Measurements from ENCODE around the gene SRSF7.
"Not testable (repeated sequence)": the region's sequence is repeated elsewhere in the genome, so short reads cannot be mapped to it uniquely, and the experiment has no call there.

Gene SRSF7

DNA sequence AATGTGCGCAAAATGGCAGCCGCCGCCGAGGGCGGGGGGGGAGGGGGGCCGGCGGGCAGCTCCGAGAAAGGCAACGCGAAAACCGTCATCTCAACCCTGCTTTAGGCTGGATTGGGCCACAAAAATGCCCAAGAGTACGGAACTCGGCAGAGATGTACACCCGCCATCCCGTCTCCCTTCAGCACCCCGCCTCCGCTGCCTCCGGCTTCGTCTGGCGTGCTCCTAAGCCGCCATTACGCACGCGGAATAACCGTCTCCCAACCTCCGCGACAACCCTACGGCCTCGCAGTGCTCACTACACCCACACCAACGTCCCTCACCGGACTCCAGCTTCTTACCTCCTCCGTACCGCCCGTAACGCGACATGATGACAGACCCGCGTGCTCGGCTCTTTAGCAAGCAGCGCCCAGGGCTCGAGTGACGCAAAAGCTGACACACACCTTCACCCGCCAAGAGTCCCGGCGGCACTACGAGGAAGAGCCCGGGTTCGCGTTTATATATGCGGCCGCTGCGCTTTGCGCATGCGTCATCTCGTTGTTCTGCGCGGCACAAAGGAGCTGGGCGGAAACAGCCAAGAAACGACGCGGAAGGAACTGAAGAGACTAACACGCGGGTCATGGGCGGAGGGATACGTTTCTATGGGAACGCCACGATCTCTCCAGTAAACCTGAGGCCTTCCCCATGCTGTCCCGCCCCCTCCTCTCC is at the start of gene SRSF7:
SRSF7 (minus strand) TSS at position 471 of the 705 bp plus-strand sequence; CDS start at position 366, 105 bp downstream.
- Histone ChIP-seq H3K9me3 (ENCODE audit: low read depth, low read length) (no peaks in the 10 kb centered on the region), H3K4me3 (peak within 1 kb of the TSS; percentile 92), H3K9ac (ENCODE audit: insufficient read length) (peak within 1 kb of the TSS; percentile 97), H3K27ac (peak within 1 kb of the TSS; percentile 94), H3K36me3 (ENCODE audit: insufficient read depth, low read length) (peaks cover 42% of the 10 kb centered on the region)
- peak; percentile 100 for TF ChIP-seq POLR2AphosphoS5 (IDR thresholded peaks at IDR 0.05; ENCODE audit: borderline replicate concordance, low read depth, low read length)
- TF ChIP-seq FOXP2 (optimal IDR thresholded peaks at IDR 0.05; ENCODE audit: control extremely low read depth, extremely low read length, insufficient read depth), result no peak
- TF ChIP-seq EZH2 (IDR thresholded peaks at IDR 0.05), result no peak
- DNase-seq (ENCODE audit: low read depth, low spot score), result peak; percentile 99

DNA sequence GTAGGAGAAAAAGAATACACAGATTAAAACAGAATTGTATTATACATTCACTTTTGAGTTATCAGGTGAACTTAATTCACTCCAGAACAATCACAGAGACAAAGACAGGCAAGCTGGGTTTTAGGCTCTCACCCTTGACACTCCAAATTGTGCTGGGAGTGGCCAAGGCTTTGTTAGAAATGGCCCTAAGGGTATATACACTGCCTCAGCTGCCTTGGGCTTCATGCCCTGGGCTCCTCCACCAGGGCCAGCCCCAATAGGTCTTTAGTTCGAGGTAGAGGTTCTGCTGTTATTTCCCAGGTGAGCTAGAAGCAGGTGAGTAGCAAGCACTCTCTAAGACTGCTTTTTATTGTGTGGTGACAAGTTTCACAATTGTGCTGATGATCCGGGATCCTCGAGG is 46.8 kb upstream of the SRSF7 start:
- DNase-seq (ENCODE audit: low read depth, low spot score), result no peak
- Histone ChIP-seq H3K27ac (no peak overlapping the region), H3K36me3 (ENCODE audit: insufficient read depth, low read length) (no peaks in the 10 kb centered on the region; the same call in 1 of the 2 replicates), H3K9ac (ENCODE audit: insufficient read length) (no peak overlapping the region), H3K9me3 (ENCODE audit: low read depth, low read length) (no peaks in the 10 kb centered on the region), H3K4me3 (no peak overlapping the region)
- TF ChIP-seq POLR2AphosphoS5 (IDR thresholded peaks at IDR 0.05; ENCODE audit: borderline replicate concordance, low read depth, low read length) (no peak), FOXP2 (optimal IDR thresholded peaks at IDR 0.05; ENCODE audit: control extremely low read depth, extremely low read length, insufficient read depth) (no peak), EZH2 (IDR thresholded peaks at IDR 0.05) (no peak)

DNA sequence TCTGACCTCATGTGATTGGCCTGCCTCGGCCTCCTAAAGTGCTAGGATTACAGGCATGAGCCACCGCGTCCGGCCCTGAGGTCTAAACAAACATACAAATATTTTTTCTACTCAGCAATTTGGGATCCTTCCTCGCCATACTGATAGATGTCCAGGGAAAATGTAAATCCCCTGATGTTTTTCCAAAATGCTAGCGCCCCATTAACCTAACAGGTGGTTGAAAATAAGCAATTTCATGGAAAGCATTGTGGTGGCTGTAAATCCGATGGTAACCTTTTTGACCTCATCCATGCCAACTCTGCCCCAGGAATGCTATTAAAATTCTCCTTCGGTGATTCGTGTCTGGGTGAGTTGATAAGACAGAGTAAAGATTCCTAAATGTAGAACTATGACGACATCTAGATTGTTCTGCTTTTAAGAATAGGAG is 46.1 kb upstream of the SRSF7 start:
- Histone ChIP-seq H3K4me3 (no peak overlapping the region), H3K27ac (no peak overlapping the region), H3K36me3 (ENCODE audit: insufficient read depth, low read length) (no peaks in the 10 kb centered on the region; the same call in 1 of the 2 replicates), H3K9me3 (ENCODE audit: low read depth, low read length) (no peaks in the 10 kb centered on the region), H3K9ac (ENCODE audit: insufficient read length) (no peak overlapping the region)
- DNase-seq (ENCODE audit: low read depth, low spot score), result no peak
- TF ChIP-seq EZH2 (IDR thresholded peaks at IDR 0.05), result no peak
- TF ChIP-seq POLR2AphosphoS5 (IDR thresholded peaks at IDR 0.05; ENCODE audit: borderline replicate concordance, low read depth, low read length), result no peak
- TF ChIP-seq FOXP2 (optimal IDR thresholded peaks at IDR 0.05; ENCODE audit: control extremely low read depth, extremely low read length, insufficient read depth), result no peak

DNA sequence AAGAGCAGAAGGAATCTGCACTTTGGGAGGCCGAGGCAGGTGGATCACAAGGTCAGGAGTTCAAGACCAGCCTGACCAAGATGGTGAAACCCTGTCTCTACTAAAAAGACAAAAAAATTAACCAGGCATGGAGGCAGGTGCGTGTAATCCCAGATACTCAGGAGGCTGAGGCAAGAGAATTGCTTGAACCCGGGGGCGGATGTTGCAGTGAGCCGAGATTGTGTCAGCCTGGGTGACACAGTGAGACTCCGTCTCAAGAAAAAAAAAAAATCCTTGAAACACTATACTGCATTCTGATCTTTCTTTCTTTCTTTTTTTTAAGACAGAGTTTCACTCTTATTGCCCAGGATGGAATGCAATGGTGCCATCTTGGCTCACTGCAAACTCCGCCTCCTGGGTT is 43.9 kb upstream of the SRSF7 start:
- DNase-seq (ENCODE audit: low read depth, low spot score), result not testable (repeated sequence)

DNA sequence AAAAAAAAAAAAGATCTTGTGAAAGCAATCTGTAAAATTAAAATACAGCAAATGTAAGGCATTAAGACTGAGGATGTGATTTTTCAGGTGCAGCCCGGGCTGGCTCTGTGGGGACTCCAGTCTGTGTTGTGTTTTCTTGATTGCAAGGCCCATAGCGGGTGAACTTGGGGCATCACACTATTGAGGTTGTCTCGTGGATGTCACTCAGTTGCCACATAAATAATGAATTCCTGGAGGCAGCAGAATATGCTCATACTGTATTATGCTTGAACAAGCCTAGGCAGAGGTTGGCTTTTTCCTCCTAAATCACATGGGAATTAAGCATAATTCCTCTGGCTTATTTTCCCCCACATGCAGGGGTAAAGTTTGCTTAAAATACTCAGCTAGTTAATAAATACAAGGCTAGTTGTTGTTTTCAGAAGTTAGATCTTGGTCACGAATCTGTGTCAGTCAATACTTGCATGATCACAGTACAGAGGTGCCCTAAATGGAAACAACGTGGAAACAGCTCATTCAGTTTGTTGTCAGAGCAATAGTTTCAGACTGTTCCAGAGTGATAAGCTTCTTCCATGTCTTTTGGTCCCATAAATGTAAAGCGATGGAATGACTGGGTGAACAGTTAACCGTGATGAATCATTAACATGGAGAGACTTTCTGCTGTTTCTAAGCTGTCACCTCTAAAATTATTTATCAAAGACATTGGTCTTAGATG is 43.2 kb upstream of the SRSF7 start:
- Histone ChIP-seq H3K4me3 (no peak overlapping the region), H3K36me3 (ENCODE audit: insufficient read depth, low read length) (no peaks in the 10 kb centered on the region; the same call in 1 of the 2 replicates), H3K9ac (ENCODE audit: insufficient read length) (no peak overlapping the region), H3K27ac (no peak overlapping the region), H3K9me3 (ENCODE audit: low read depth, low read length) (no peaks in the 10 kb centered on the region)
- no peak for DNase-seq (ENCODE audit: low read depth, low spot score)
- TF ChIP-seq FOXP2 (optimal IDR thresholded peaks at IDR 0.05; ENCODE audit: control extremely low read depth, extremely low read length, insufficient read depth) (no peak), POLR2AphosphoS5 (IDR thresholded peaks at IDR 0.05; ENCODE audit: borderline replicate concordance, low read depth, low read length) (no peak), EZH2 (IDR thresholded peaks at IDR 0.05) (no peak)

More for the DNA sequence above, 43.9 kb upstream of the SRSF7 start:
- H3K36me3 ChIP-seq (ENCODE audit: insufficient read depth, low read length); H3K9me3 ChIP-seq (ENCODE audit: low read depth, low read length); H3K9ac ChIP-seq (ENCODE audit: insufficient read length); H3K27ac ChIP-seq; H3K4me3 ChIP-seq: not testable (repeated sequence)

DNA sequence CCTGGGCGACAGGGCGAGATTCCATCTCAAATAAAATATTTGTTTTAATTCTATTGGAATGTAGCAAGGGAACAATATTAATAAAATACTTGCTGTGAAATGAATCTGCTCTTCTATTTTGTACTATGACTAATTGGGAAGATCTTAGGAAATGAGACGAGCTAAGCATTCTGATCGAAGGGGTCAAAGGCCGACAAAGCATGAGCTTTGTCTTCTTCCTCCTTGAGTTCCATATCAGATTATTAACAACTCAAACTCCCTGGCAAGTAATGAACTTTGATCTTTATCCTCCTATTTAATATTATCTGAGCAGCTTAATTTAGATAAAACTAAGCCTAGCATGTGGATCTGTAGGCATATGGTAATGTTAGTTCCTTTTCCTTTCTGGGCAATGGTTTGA is 42.4 kb upstream of the SRSF7 start:
- no peak overlapping the region for H3K4me3 ChIP-seq
- TF ChIP-seq POLR2AphosphoS5 (IDR thresholded peaks at IDR 0.05; ENCODE audit: borderline replicate concordance, low read depth, low read length) (no peak), EZH2 (IDR thresholded peaks at IDR 0.05) (no peak), FOXP2 (optimal IDR thresholded peaks at IDR 0.05; ENCODE audit: control extremely low read depth, extremely low read length, insufficient read depth) (no peak)
- H3K9me3 ChIP-seq (ENCODE audit: low read depth, low read length), result no peaks in the 10 kb centered on the region
- no peak overlapping the region for H3K27ac ChIP-seq
- DNase-seq (ENCODE audit: low read depth, low spot score), result no peak
- no peak overlapping the region for H3K9ac ChIP-seq (ENCODE audit: insufficient read length)
- no peaks in the 10 kb centered on the region; the same call in 1 of the 2 replicates for H3K36me3 ChIP-seq (ENCODE audit: insufficient read depth, low read length)

DNA sequence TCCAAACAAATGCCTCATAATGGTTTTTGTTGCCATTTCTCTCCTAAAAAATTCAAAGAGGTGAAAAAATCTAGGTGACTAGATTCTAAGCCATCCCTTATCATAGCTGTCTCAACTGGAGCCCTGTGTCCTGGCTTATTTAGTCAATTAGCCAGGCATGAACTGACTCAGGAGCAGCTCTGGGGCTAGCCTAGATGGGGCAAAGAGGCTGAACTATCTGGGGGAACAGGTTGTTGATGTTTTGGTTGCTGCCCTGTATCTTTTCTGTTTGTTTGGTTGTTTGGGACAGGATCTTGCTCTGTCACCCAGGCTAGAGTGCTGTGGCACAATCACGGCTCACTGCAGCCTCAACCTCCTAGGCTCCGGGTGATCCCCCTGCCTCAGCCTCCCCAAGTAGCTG is 41.6 kb upstream of the SRSF7 start:
- Histone ChIP-seq H3K9ac (ENCODE audit: insufficient read length) (no peak overlapping the region), H3K9me3 (ENCODE audit: low read depth, low read length) (no peaks in the 10 kb centered on the region), H3K27ac (no peak overlapping the region), H3K4me3 (no peak overlapping the region), H3K36me3 (ENCODE audit: insufficient read depth, low read length) (no peaks in the 10 kb centered on the region)
- TF ChIP-seq FOXP2 (optimal IDR thresholded peaks at IDR 0.05; ENCODE audit: control extremely low read depth, extremely low read length, insufficient read depth) (no peak), POLR2AphosphoS5 (IDR thresholded peaks at IDR 0.05; ENCODE audit: borderline replicate concordance, low read depth, low read length) (no peak), EZH2 (IDR thresholded peaks at IDR 0.05) (no peak)
- DNase-seq (ENCODE audit: low read depth, low spot score), result no peak

DNA sequence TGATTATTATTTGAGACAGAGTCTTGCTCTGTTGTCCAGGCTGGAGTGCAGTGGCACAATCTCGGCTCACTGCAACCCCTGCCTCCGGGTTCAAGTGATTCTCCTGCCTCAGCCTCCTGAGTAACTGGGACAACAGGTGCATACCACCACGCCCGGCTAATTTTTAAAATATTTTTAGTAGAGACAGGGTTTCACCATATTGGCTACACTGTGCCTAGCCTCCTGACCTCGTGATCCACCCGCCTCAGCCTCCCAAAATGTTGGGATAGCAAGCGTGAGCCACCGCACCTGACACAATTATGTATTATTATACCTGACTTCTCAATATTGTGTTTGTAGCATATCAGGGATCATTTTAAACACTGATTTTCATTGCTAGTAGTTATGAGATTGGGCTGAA is 41.2 kb upstream of the SRSF7 start:
- H3K27ac ChIP-seq; DNase-seq (ENCODE audit: low read depth, low spot score); H3K36me3 ChIP-seq (ENCODE audit: insufficient read depth, low read length): not testable (repeated sequence)

DNA sequence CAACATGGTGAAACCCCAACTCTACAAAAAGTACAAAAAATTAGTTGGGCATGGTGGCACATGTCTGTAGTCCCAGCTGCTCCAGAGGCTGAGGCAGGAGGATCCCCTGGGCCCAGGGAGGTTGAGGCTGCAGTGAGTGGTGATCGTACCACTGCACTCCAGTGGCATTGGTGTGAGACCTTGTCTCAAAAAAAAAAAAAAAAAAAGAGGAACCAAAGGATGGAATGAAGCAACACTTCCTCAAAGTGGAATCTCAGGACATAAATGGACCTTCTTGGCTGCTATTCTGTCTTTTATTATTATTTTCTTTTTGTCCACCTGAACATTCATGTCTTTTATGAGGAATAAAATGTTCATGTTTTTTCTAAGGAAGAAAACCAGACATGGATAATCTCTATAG is 40.6 kb upstream of the SRSF7 start:
- TF ChIP-seq FOXP2 (optimal IDR thresholded peaks at IDR 0.05; ENCODE audit: control extremely low read depth, extremely low read length, insufficient read depth), result no peak
- TF ChIP-seq POLR2AphosphoS5 (IDR thresholded peaks at IDR 0.05; ENCODE audit: borderline replicate concordance, low read depth, low read length), result no peak
- TF ChIP-seq EZH2 (IDR thresholded peaks at IDR 0.05), result no peak
- H3K27ac ChIP-seq, result no peak overlapping the region
- H3K4me3 ChIP-seq, result no peak overlapping the region
- no peaks in the 10 kb centered on the region for H3K9me3 ChIP-seq (ENCODE audit: low read depth, low read length)
- H3K36me3 ChIP-seq (ENCODE audit: insufficient read depth, low read length), result no peaks in the 10 kb centered on the region
- no peak for DNase-seq (ENCODE audit: low read depth, low spot score)
- H3K9ac ChIP-seq (ENCODE audit: insufficient read length), result no peak overlapping the region

More for the DNA sequence above, 41.2 kb upstream of the SRSF7 start:
- not testable (repeated sequence) for H3K9ac ChIP-seq (ENCODE audit: insufficient read length); H3K9me3 ChIP-seq (ENCODE audit: low read depth, low read length); H3K4me3 ChIP-seq
